NCI-H2171 (cell line): ENCODE results near the gene AP3M1.
"Not testable (repeated sequence)": the region's sequence is repeated elsewhere in the genome, so short reads cannot be mapped to it uniquely, and the experiment has no call there.

ENCODE experiments used
- DNase-seq: peaks from one replicate; lab custom pipeline; 2025; lab: John Stamatoyannopoulos, UW

AP3M1 gene, protein sequence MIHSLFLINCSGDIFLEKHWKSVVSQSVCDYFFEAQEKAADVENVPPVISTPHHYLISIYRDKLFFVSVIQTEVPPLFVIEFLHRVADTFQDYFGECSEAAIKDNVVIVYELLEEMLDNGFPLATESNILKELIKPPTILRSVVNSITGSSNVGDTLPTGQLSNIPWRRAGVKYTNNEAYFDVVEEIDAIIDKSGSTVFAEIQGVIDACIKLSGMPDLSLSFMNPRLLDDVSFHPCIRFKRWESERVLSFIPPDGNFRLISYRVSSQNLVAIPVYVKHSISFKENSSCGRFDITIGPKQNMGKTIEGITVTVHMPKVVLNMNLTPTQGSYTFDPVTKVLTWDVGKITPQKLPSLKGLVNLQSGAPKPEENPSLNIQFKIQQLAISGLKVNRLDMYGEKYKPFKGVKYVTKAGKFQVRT

DNA sequence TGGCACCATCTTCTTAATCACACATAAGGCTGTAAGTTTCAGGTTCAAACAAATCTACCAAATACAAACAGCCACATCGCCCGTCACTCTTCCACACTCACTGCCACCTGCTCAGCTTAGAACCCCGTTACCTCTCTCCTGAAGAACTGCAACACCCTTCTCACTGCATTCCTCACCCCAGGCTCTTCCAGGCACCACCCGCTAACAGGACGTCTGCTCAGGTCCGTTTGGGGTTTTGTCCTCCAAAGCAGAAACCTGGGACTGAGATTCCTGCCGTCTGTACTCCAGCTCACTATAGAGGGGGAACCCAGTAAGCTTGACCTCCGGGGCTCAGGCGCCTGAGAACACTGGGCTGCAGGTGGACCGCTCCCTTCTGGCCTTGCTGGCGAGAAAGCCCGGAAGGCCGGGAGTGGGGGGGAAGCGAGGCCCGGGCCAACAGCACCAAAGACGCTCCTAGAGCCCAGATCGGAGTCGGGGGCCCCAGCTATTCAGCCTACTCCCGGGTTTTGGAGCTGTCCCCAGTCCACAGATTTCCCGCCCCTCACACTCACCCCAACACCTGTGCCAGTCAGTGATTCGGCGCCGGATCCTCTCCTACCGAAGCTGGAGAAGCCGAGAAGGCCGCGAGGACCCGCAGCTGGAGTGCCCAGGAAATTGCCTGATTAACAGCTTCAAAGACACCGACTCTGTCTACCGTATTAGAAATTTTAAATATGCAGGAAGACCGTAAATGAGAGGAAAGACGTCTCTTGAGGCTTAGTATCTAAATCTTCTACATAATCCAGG is at the start of gene AP3M1:
AP3M1 (minus strand) TSS at position 625 of the 786 bp plus-strand sequence. CDS start 12,449 bp downstream, outside the sequence.
- peak; percentile 78 for DNase-seq

- DNase-seq: no peak
These were observed 48.7 kb upstream of the AP3M1 start for GRCh38 chr10:74199315-74199714.

GRCh38 chr10:74194999-74195398 is 44.4 kb upstream of the AP3M1 start:
- DNase-seq: no peak

DNA sequence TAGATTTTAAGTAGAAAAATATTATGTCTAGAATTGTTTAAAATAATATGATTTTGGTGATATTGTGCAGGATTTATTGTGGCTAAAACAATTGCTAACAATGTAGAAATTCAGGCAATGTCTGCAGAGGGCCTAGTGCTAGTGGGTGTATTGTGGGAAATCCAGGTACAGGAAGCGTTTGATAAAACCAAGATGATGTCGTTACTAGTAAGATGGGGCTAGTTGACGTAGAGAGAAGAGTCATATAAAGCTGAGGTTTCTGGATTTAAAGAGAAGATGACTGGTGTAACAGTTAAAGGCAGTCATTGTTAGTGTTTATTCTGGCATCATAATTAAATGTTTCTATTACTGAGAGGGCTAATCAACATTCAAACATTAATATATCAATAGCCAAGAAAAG is 43.9 kb upstream of the AP3M1 start:
- no peak for DNase-seq

- no peak for DNase-seq
These were observed 39.9 kb upstream of the AP3M1 start for GRCh38 chr10:74190494-74190893.

- no peak for DNase-seq
These were observed 39.4 kb upstream of the AP3M1 start for GRCh38 chr10:74189999-74190421.

- DNase-seq: not testable (repeated sequence)
These were observed 38.0 kb upstream of the AP3M1 start for GRCh38 chr10:74188617-74189016.

GRCh38 chr10:74187237-74187636 is 36.6 kb upstream of the AP3M1 start:
- DNase-seq: no peak

DNA sequence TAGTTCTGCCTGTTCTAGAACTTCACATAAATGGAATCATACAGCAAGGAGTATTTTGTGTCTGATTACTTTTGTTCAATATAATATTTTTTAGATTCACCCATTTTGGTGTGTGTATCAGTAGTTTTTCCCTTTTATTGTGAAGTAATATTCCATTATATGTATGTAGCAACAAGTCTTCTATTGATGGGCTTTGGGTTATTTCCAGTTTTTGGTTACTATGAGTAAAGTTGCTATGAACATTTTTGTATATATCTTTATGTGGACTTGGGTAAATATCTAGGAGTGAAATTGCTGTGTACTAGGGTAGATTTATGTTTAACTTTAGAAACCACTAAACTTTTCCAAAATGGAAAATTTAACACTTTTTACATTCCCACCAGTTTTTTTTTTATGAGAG is 36.0 kb upstream of the AP3M1 start:
- no peak for DNase-seq

DNA sequence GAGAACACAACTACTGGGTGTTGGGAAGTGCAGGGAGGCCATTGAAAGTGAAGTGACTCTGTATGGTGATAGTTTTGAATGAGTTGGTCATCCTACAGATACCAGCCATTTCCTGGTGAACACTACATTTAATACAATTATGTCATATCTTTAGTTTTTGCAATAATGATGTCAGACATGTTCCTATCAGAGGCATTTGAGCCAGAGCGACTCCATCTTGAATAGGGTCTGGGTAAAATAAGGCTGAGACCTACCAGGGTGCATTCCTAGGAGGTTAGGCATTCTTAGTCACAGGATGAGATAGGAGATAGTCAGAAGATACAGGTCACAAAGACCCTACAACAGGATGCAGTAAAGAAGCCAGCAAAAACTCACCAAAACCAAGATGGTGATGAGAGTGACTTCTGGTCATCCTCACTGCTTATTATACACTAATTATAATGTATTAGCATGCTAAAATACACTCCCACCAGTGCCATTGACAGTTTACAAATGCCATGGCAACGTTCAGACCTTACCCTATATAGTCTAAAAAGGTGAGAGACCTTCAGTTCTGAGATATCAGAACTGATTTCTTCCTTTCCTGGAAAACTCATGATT is 28.6 kb upstream of the AP3M1 start:
- no peak for DNase-seq

- no peak for DNase-seq
These were observed 27.6 kb upstream of the AP3M1 start for GRCh38 chr10:74178042-74178791.

- DNase-seq: no peak
These were observed 26.6 kb upstream of the AP3M1 start for GRCh38 chr10:74177140-74177677.

DNA sequence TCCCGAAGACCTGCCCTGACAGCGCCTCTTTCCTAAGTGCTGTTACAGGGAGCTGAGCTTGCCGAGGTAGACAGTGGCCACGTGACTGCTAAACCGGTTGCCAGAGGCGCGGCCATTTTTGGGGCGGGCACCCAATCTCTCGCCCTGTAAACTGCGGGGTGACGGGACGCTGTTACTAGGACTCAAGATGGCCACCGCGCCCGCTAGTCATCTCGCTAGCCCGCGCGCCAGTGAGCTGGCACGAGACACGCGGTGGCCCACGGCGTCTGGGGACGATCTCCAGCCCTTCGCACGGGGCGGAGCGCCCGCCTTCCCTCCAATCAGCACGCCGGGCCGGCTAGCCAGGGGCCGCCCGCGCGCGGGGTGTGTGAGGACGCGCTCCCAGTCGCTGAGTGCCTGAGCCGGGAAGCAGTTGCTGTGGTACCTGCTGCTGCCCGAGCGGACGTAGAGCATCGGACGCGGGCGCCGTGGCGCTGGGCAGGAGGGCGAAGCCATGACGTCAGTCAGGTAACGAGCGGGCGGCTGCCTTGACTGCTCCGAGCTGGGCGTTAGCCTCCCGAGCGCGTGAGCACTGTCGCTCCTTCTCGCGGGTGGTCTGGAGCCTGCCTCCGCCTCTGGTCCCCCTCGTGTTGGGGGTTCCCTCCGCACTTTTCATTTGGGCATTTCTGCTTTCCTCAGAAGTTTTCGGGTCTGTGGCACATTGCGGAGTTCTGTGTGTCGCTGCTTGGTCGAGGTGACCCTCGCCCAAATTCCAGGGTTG is 25.9 kb upstream of the AP3M1 start:
- DNase-seq: peak; percentile 90

DNA sequence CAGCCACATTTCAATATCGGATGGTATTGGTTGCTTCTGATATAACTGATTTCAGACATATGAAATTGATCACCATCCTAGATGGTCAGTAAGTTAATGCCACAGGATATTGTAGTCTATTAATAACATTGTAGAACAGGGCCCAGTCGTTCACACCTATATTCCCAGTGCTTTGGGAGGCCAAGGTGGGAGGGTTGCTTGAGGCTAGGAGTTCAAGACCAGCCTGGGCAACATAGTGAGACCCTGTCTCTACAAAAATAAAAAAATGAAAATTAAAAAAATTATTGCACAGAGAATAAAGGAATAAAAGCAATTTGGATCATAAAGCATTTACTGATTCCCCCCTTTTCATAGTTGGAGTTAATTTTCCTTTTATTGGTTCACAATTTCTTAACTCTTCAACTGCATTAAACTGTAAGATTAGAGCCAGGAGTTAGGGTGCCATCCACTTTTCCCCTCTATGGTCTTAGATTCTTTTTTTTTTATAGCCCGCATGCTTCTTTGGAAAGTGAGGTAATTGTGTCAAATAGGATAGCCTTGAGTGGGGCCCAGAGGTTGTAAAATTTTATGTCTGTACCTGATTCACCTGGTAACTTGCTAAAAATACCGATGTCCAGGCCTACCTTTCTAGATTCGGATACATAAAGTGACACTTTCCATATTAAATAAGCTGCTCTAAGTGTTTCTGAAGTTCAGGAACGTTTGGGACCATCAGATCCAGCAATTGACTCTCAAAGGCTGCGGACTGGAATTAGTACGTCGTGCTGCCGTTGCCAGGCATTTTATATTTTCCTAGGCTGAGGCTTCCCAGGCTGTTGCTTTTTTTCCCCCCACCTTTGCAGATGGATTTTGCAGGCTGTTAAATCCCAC is 25.1 kb upstream of the AP3M1 start:
- DNase-seq: no peak

DNA sequence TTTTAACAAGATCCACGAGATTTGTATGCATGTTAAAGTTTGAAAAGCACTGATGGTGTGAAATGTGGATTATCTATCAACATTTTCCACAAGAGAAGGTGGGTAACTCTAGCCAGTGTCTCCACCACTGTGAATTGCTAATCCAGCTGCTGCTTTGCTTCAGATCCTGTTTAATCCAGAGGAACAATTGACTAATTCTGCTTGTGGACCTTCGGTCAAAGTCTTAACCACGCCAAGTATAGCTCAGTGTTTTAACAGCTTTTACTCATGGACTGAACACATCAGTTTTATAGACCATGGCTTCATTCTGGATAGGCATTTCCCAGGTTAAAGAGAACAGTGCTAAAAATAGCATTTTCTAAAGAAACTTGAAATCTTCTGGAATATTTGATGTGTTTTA is 23.9 kb upstream of the AP3M1 start:
- DNase-seq: no peak

DNA sequence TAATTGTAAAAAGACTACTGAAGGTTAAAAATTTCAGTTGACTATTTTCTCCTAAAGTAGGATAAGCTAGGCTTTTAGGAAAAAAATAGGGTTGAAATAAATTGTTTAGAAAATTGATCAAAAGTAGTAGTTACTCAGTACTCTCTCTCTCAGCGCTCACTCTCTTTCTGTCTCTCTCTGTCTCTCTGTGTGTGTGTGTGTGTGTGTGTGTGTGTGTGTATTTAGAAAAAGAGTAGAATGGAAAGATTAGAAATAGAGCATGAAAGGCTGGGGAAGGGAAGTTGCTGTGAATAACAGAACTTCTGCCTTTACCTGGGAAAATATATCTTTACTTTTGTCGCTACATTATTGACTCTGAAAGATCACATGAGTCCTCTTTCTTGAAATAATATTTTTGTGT is 21.0 kb upstream of the AP3M1 start:
- no peak for DNase-seq

DNA sequence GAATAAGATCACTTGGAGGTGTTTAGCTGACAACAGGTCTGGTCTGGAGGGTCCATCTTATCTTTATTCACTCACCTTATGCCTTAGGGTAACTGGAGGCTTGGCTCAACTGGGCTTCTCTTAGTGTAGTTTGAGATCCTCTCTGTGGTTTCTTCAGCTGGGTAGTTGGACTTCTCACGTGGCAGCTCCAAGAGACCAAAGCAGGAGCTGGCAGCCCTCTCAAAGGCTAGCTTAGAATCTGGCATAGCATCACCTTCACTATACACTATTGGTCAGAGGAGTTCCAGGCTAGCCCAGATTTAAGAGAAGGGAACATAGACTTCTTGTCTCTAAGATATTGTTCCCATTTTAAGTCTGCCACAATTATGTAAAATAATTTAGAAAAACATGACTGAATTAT is 16.8 kb upstream of the AP3M1 start:
- no peak for DNase-seq

GRCh38 chr10:74165530-74165901 is 14.9 kb upstream of the AP3M1 start:
- DNase-seq: no peak

- DNase-seq: no peak
These were observed 14.3 kb upstream of the AP3M1 start for GRCh38 chr10:74164716-74165529.
